ENCODE measurements around the gene AFMID.

DNA sequence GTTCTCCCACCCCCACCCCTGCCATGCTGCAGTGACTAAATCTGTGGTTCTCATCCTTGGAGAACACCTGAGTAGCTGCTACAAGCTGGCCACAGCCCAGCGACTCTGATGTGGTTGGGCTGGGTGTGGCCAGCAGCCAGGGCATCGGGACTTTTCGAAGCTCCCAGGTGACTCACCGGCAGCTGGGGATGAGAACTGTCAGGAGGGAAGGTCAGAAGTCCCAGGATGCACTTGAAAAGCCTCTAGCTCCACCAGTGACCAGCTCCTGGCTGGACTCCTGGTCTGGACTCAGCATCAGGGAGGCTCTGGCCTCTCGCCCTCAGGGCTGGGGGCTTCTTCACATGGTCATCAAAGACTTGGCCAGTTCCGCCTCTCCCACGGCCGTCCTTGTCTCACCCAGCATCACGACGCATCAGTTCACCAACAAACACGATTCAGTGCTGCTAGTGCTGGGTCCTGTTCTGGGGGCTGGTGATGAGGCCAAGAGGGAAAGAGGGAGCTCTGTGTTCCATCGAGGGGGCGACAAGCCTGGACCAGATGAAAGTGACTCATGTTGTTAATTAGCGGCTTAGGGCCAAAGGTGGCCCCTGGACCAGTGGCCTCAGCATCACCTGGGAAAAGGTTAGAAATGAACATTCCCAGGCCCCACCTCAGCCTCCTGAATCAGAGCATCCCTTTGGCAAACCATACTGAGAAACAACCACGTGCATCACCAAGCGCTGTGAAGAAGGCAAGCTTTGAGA lies 44.9 kb upstream of the AFMID start:
- TF ChIP-seq, protein P1, sequence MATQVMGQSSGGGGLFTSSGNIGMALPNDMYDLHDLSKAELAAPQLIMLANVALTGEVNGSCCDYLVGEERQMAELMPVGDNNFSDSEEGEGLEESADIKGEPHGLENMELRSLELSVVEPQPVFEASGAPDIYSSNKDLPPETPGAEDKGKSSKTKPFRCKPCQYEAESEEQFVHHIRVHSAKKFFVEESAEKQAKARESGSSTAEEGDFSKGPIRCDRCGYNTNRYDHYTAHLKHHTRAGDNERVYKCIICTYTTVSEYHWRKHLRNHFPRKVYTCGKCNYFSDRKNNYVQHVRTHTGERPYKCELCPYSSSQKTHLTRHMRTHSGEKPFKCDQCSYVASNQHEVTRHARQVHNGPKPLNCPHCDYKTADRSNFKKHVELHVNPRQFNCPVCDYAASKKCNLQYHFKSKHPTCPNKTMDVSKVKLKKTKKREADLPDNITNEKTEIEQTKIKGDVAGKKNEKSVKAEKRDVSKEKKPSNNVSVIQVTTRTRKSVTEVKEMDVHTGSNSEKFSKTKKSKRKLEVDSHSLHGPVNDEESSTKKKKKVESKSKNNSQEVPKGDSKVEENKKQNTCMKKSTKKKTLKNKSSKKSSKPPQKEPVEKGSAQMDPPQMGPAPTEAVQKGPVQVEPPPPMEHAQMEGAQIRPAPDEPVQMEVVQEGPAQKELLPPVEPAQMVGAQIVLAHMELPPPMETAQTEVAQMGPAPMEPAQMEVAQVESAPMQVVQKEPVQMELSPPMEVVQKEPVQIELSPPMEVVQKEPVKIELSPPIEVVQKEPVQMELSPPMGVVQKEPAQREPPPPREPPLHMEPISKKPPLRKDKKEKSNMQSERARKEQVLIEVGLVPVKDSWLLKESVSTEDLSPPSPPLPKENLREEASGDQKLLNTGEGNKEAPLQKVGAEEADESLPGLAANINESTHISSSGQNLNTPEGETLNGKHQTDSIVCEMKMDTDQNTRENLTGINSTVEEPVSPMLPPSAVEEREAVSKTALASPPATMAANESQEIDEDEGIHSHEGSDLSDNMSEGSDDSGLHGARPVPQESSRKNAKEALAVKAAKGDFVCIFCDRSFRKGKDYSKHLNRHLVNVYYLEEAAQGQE (IDR thresholded peaks at IDR 0.05; ENCODE audit: borderline replicate concordance), result no peak
- TF ChIP-seq, protein P1 (CRISPR knock-in tag; IDR thresholded peaks at IDR 0.05; ENCODE audit: low read depth), result no peak
- TF ChIP-seq EP300 (IDR thresholded peaks at IDR 0.05; ENCODE audit: low read length) (no peak), ATF3 (IDR thresholded peaks at IDR 0.05) (peak; percentile 65), ATF3 (CRISPR knock-in tag; conservative IDR thresholded peaks at IDR 0.05) (no peak), EGR1 (conservative IDR thresholded peaks at IDR 0.05) (no peak), WHSC1 (IDR thresholded peaks at IDR 0.05; ENCODE audit: low read length) (no peak), MXI1 (IDR thresholded peaks at IDR 0.05; ENCODE audit: low read depth, low read length) (no peak), MECOM (CRISPR knock-in tag; IDR thresholded peaks at IDR 0.05) (no peak)
- TF ChIP-seq, protein P2, sequence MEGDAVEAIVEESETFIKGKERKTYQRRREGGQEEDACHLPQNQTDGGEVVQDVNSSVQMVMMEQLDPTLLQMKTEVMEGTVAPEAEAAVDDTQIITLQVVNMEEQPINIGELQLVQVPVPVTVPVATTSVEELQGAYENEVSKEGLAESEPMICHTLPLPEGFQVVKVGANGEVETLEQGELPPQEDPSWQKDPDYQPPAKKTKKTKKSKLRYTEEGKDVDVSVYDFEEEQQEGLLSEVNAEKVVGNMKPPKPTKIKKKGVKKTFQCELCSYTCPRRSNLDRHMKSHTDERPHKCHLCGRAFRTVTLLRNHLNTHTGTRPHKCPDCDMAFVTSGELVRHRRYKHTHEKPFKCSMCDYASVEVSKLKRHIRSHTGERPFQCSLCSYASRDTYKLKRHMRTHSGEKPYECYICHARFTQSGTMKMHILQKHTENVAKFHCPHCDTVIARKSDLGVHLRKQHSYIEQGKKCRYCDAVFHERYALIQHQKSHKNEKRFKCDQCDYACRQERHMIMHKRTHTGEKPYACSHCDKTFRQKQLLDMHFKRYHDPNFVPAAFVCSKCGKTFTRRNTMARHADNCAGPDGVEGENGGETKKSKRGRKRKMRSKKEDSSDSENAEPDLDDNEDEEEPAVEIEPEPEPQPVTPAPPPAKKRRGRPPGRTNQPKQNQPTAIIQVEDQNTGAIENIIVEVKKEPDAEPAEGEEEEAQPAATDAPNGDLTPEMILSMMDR (IDR thresholded peaks at IDR 0.05 in 2 of 3, conservative IDR thresholded peaks at IDR 0.05 in 1 of 3; ENCODE audit: insufficient read depth in 2 of 3, low read depth in 1 of 3, low read length in 3 of 3), result no peak
